NCI-H82 treated with DMSO at 0.1 percent for 48 hours (cell line): ENCODE data around the gene C6orf132.
A peak's percentile ranks its signal among the peaks of the same experiment; 100 is the strongest.

ENCODE experiments used
- DNase-seq: peaks from one replicate; lab custom pipeline; 2025; ENCODE audit not compliant: unreplicated experiment; lab: John Stamatoyannopoulos, UW

Gene C6orf132

GRCh38 chr6:42142118-42142835, at the start of gene C6orf132:
Gene C6orf132 (minus strand): TSS chr6:42142620. CDS start chr6:42142444, 176 bp downstream.
- DNase-seq, result no peak

GRCh38 chr6:42190554-42191183, 48.2 kb upstream of the C6orf132 start:
- peak; percentile 37 for DNase-seq

GRCh38 chr6:42188406-42188805, 46.0 kb upstream of the C6orf132 start:
- DNase-seq, result no peak

- DNase-seq, result no peak
Observed at GRCh38 chr6:42185597-42185996, 43.2 kb upstream of the C6orf132 start.

GRCh38 chr6:42184475-42184874, 42.1 kb upstream of the C6orf132 start:
- no peak for DNase-seq

- no peak for DNase-seq
Observed at GRCh38 chr6:42182101-42182500, 39.7 kb upstream of the C6orf132 start.

- no peak for DNase-seq
Observed at GRCh38 chr6:42179945-42180313, 37.5 kb upstream of the C6orf132 start.

GRCh38 chr6:42179261-42179944, 37.0 kb upstream of the C6orf132 start:
- no peak for DNase-seq

GRCh38 chr6:42177514-42178364, 35.3 kb upstream of the C6orf132 start:
- DNase-seq, result no peak

GRCh38 chr6:42176981-42177380, 34.6 kb upstream of the C6orf132 start:
- no peak for DNase-seq

GRCh38 chr6:42175860-42176259, 33.4 kb upstream of the C6orf132 start:
- DNase-seq, result no peak

- DNase-seq, result peak; percentile 86
Observed at GRCh38 chr6:42173101-42173500, 30.7 kb upstream of the C6orf132 start, which contains the start of gene GUCA1A. Gene GUCA1A (plus strand): TSS chr6:42173364. CDS start chr6:42173614, 250 bp downstream.

- DNase-seq, result no peak
Observed at GRCh38 chr6:42171813-42172581, 29.6 kb upstream of the C6orf132 start.

- DNase-seq, result peak; percentile 27
Observed at GRCh38 chr6:42169780-42170179, 27.4 kb upstream of the C6orf132 start.

GRCh38 chr6:42168650-42169049, 26.2 kb upstream of the C6orf132 start:
- DNase-seq, result no peak

GRCh38 chr6:42166444-42167141, 24.2 kb upstream of the C6orf132 start:
- peak; percentile 77 for DNase-seq

- no peak for DNase-seq
Observed at GRCh38 chr6:42165016-42165415, 22.6 kb upstream of the C6orf132 start.

GRCh38 chr6:42163981-42164380, 21.6 kb upstream of the C6orf132 start:
- no peak for DNase-seq

GRCh38 chr6:42162812-42163211, 20.4 kb upstream of the C6orf132 start:
- DNase-seq, result no peak

GRCh38 chr6:42162384-42162783, 20.0 kb upstream of the C6orf132 start:
- peak; percentile 40 for DNase-seq
